ENCODE measurements around the gene GAS2.

Gene GAS2

GRCh38 chr11:22728600-22729389 lies 62.4 kb downstream of the GAS2 start:
- DNase-seq (ENCODE audit: low read depth), result no peak

GRCh38 chr11:22730319-22730718 lies 63.9 kb downstream of the GAS2 start:
- DNase-seq (ENCODE audit: low read depth), result no peak

- DNase-seq (ENCODE audit: low read depth), result no peak
Observed at GRCh38 chr11:22732588-22732987, 66.2 kb downstream of the GAS2 start.

- no peak for DNase-seq (ENCODE audit: low read depth)
Observed at GRCh38 chr11:22733475-22734248, 67.3 kb downstream of the GAS2 start.

- no peak for DNase-seq (ENCODE audit: low read depth)
Observed at GRCh38 chr11:22734628-22735345, 68.4 kb downstream of the GAS2 start.

- DNase-seq (ENCODE audit: low read depth), result no peak
Observed at GRCh38 chr11:22742157-22742613, 75.8 kb downstream of the GAS2 start.

- no peak for DNase-seq (ENCODE audit: low read depth)
Observed at GRCh38 chr11:22749536-22749935, 83.1 kb downstream of the GAS2 start.

GRCh38 chr11:22752908-22753310 lies 86.5 kb downstream of the GAS2 start:
- no peak for DNase-seq (ENCODE audit: low read depth)

GRCh38 chr11:22753416-22753815 lies 87.0 kb downstream of the GAS2 start:
- no peak for DNase-seq (ENCODE audit: low read depth)

GRCh38 chr11:22761066-22761465 lies 94.7 kb downstream of the GAS2 start:
- no peak for DNase-seq (ENCODE audit: low read depth)

- no peak for DNase-seq (ENCODE audit: low read depth)
Observed at GRCh38 chr11:22763166-22763565, 96.8 kb downstream of the GAS2 start.

GRCh38 chr11:22764735-22765134 lies 98.3 kb downstream of the GAS2 start:
- DNase-seq (ENCODE audit: low read depth), result no peak

- DNase-seq (ENCODE audit: low read depth), result no peak
Observed at GRCh38 chr11:22768281-22768680, 101.9 kb downstream of the GAS2 start.

- no peak for DNase-seq (ENCODE audit: low read depth)
Observed at GRCh38 chr11:22769081-22769480, 102.7 kb downstream of the GAS2 start.

- DNase-seq (ENCODE audit: low read depth), result no peak
Observed at GRCh38 chr11:22774716-22775115, 108.3 kb downstream of the GAS2 start.

GRCh38 chr11:22775248-22775647 lies 108.8 kb downstream of the GAS2 start:
- DNase-seq (ENCODE audit: low read depth), result no peak

- no peak for DNase-seq (ENCODE audit: low read depth)
Observed at GRCh38 chr11:22778642-22779041, 112.2 kb downstream of the GAS2 start.

- DNase-seq (ENCODE audit: low read depth), result no peak
Observed at GRCh38 chr11:22779850-22780249, 113.4 kb downstream of the GAS2 start.

GRCh38 chr11:22780952-22781593 lies 114.7 kb downstream of the GAS2 start:
- DNase-seq (ENCODE audit: low read depth), result no peak

GRCh38 chr11:22785251-22785650 lies 118.8 kb downstream of the GAS2 start:
- DNase-seq (ENCODE audit: low read depth), result no peak

GRCh38 chr11:22786475-22786874 lies 120.1 kb downstream of the GAS2 start:
- no peak for DNase-seq (ENCODE audit: low read depth)

GRCh38 chr11:22787055-22787454 lies 120.6 kb downstream of the GAS2 start:
- no peak for DNase-seq (ENCODE audit: low read depth)

Measured in stimulated activated CD8-positive, alpha-beta memory T cell treated with anti-CD3 and anti-CD28 coated beads, Interleukin-12 subunit alpha, Interleukin-12 subunit beta, amount 100 ng/mL, for 1 hour (primary cell).